Measurements from ENCODE around the gene SCN11A. TPM values are rescaled to one million over a fixed set of nuclear protein-coding genes. Genes with fewer than 3 reads are reported as not detected.

Gene SCN11A
- total RNA-seq, 1 experiment from 2014 or later: 0.13 TPM

DNA sequence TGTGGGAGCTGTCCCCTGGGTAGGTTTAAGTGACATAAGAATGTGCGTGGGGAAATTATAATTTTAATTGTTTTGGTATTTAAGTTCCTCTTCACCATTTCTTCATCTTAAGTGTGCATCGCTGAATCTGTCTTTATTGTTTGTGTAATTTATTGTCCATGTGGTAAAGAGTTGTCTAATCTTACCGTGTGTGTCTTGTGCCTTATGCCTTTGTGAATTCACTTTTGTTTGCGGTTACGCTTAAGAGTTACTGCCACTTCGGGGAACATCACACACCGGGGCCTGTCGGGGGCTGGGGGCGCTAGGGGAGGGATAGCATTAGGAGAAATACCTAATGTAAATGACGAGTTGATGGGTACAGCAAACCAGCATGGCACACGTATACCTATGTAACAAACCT lies 839 bp upstream of the SCN11A start:
- ATAC-seq: no peak
- POLR2A ChIA-PET: no interaction called here
- H3K27ac Mint-ChIP-seq: peak overlapping the region; percentile 96
- H3K4me3 Mint-ChIP-seq: peak overlapping the region; percentile 96
- CTCF ChIA-PET: interaction anchor here (1.1 kb wide), 1 partner anchor 236 kb away, joined by 3 read pairs; no protein-coding TSS in a partner anchor
- no peak for DNase-seq (ENCODE audit: low spot score)
- peaks cover 13% of the 10 kb centered on the region for H3K4me1 Mint-ChIP-seq
- no peaks in the 10 kb centered on the region for H3K36me3 Mint-ChIP-seq
- no peaks in the 10 kb centered on the region for H3K9me3 Mint-ChIP-seq
- peaks cover 3% of the 10 kb centered on the region; the same call in 1 of the 2 replicates for H3K27me3 Mint-ChIP-seq (ENCODE audit: low read depth)
- TF ChIP-seq ZNF671 (CRISPR knock-in tag; IDR thresholded peaks at IDR 0.05) (no peak), ZNF423 (CRISPR knock-in tag; IDR thresholded peaks at IDR 0.05) (no peak), RORB (CRISPR knock-in tag; IDR thresholded peaks at IDR 0.05) (no peak), ZNF138 (CRISPR knock-in tag; conservative IDR thresholded peaks at IDR 0.05) (no peak), CREB1 (CRISPR knock-in tag; IDR thresholded peaks at IDR 0.05) (no peak), SP1 (CRISPR knock-in tag; conservative IDR thresholded peaks at IDR 0.05) (no peak), ZNF232 (CRISPR knock-in tag; IDR thresholded peaks at IDR 0.05) (no peak)
- TF ChIP-seq, protein P1, sequence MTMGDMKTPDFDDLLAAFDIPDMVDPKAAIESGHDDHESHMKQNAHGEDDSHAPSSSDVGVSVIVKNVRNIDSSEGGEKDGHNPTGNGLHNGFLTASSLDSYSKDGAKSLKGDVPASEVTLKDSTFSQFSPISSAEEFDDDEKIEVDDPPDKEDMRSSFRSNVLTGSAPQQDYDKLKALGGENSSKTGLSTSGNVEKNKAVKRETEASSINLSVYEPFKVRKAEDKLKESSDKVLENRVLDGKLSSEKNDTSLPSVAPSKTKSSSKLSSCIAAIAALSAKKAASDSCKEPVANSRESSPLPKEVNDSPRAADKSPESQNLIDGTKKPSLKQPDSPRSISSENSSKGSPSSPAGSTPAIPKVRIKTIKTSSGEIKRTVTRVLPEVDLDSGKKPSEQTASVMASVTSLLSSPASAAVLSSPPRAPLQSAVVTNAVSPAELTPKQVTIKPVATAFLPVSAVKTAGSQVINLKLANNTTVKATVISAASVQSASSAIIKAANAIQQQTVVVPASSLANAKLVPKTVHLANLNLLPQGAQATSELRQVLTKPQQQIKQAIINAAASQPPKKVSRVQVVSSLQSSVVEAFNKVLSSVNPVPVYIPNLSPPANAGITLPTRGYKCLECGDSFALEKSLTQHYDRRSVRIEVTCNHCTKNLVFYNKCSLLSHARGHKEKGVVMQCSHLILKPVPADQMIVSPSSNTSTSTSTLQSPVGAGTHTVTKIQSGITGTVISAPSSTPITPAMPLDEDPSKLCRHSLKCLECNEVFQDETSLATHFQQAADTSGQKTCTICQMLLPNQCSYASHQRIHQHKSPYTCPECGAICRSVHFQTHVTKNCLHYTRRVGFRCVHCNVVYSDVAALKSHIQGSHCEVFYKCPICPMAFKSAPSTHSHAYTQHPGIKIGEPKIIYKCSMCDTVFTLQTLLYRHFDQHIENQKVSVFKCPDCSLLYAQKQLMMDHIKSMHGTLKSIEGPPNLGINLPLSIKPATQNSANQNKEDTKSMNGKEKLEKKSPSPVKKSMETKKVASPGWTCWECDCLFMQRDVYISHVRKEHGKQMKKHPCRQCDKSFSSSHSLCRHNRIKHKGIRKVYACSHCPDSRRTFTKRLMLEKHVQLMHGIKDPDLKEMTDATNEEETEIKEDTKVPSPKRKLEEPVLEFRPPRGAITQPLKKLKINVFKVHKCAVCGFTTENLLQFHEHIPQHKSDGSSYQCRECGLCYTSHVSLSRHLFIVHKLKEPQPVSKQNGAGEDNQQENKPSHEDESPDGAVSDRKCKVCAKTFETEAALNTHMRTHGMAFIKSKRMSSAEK (CRISPR knock-in tag; IDR thresholded peaks at IDR 0.05; ENCODE audit: borderline replicate concordance): no peak
- TF ChIP-seq, protein P2, sequence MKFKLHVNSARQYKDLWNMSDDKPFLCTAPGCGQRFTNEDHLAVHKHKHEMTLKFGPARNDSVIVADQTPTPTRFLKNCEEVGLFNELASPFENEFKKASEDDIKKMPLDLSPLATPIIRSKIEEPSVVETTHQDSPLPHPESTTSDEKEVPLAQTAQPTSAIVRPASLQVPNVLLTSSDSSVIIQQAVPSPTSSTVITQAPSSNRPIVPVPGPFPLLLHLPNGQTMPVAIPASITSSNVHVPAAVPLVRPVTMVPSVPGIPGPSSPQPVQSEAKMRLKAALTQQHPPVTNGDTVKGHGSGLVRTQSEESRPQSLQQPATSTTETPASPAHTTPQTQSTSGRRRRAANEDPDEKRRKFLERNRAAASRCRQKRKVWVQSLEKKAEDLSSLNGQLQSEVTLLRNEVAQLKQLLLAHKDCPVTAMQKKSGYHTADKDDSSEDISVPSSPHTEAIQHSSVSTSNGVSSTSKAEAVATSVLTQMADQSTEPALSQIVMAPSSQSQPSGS (CRISPR knock-in tag; IDR thresholded peaks at IDR 0.05; ENCODE audit: borderline replicate concordance, low read depth): no peak
- TF ChIP-seq, protein P3, sequence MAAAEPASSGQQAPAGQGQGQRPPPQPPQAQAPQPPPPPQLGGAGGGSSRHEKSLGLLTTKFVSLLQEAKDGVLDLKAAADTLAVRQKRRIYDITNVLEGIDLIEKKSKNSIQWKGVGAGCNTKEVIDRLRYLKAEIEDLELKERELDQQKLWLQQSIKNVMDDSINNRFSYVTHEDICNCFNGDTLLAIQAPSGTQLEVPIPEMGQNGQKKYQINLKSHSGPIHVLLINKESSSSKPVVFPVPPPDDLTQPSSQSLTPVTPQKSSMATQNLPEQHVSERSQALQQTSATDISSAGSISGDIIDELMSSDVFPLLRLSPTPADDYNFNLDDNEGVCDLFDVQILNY (CRISPR knock-in tag; IDR thresholded peaks at IDR 0.05): no peak
- TF ChIP-seq, protein P4, sequence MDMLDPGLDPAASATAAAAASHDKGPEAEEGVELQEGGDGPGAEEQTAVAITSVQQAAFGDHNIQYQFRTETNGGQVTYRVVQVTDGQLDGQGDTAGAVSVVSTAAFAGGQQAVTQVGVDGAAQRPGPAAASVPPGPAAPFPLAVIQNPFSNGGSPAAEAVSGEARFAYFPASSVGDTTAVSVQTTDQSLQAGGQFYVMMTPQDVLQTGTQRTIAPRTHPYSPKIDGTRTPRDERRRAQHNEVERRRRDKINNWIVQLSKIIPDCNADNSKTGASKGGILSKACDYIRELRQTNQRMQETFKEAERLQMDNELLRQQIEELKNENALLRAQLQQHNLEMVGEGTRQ (CRISPR knock-in tag; IDR thresholded peaks at IDR 0.05): no peak
- TF ChIP-seq, protein P5, sequence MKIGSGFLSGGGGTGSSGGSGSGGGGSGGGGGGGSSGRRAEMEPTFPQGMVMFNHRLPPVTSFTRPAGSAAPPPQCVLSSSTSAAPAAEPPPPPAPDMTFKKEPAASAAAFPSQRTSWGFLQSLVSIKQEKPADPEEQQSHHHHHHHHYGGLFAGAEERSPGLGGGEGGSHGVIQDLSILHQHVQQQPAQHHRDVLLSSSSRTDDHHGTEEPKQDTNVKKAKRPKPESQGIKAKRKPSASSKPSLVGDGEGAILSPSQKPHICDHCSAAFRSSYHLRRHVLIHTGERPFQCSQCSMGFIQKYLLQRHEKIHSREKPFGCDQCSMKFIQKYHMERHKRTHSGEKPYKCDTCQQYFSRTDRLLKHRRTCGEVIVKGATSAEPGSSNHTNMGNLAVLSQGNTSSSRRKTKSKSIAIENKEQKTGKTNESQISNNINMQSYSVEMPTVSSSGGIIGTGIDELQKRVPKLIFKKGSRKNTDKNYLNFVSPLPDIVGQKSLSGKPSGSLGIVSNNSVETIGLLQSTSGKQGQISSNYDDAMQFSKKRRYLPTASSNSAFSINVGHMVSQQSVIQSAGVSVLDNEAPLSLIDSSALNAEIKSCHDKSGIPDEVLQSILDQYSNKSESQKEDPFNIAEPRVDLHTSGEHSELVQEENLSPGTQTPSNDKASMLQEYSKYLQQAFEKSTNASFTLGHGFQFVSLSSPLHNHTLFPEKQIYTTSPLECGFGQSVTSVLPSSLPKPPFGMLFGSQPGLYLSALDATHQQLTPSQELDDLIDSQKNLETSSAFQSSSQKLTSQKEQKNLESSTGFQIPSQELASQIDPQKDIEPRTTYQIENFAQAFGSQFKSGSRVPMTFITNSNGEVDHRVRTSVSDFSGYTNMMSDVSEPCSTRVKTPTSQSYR (CRISPR knock-in tag; IDR thresholded peaks at IDR 0.05): no peak
- TF ChIP-seq, protein P6, sequence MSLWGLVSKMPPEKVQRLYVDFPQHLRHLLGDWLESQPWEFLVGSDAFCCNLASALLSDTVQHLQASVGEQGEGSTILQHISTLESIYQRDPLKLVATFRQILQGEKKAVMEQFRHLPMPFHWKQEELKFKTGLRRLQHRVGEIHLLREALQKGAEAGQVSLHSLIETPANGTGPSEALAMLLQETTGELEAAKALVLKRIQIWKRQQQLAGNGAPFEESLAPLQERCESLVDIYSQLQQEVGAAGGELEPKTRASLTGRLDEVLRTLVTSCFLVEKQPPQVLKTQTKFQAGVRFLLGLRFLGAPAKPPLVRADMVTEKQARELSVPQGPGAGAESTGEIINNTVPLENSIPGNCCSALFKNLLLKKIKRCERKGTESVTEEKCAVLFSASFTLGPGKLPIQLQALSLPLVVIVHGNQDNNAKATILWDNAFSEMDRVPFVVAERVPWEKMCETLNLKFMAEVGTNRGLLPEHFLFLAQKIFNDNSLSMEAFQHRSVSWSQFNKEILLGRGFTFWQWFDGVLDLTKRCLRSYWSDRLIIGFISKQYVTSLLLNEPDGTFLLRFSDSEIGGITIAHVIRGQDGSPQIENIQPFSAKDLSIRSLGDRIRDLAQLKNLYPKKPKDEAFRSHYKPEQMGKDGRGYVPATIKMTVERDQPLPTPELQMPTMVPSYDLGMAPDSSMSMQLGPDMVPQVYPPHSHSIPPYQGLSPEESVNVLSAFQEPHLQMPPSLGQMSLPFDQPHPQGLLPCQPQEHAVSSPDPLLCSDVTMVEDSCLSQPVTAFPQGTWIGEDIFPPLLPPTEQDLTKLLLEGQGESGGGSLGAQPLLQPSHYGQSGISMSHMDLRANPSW (CRISPR knock-in tag; conservative IDR thresholded peaks at IDR 0.05; ENCODE audit: low read depth): no peak
- TF ChIP-seq, protein P7, sequence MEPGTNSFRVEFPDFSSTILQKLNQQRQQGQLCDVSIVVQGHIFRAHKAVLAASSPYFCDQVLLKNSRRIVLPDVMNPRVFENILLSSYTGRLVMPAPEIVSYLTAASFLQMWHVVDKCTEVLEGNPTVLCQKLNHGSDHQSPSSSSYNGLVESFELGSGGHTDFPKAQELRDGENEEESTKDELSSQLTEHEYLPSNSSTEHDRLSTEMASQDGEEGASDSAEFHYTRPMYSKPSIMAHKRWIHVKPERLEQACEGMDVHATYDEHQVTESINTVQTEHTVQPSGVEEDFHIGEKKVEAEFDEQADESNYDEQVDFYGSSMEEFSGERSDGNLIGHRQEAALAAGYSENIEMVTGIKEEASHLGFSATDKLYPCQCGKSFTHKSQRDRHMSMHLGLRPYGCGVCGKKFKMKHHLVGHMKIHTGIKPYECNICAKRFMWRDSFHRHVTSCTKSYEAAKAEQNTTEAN (CRISPR knock-in tag; IDR thresholded peaks at IDR 0.05): no peak
- TF ChIP-seq, protein P8, sequence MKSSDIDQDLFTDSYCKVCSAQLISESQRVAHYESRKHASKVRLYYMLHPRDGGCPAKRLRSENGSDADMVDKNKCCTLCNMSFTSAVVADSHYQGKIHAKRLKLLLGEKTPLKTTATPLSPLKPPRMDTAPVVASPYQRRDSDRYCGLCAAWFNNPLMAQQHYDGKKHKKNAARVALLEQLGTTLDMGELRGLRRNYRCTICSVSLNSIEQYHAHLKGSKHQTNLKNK (CRISPR knock-in tag; IDR thresholded peaks at IDR 0.05): no peak
- TF ChIP-seq, protein P9, sequence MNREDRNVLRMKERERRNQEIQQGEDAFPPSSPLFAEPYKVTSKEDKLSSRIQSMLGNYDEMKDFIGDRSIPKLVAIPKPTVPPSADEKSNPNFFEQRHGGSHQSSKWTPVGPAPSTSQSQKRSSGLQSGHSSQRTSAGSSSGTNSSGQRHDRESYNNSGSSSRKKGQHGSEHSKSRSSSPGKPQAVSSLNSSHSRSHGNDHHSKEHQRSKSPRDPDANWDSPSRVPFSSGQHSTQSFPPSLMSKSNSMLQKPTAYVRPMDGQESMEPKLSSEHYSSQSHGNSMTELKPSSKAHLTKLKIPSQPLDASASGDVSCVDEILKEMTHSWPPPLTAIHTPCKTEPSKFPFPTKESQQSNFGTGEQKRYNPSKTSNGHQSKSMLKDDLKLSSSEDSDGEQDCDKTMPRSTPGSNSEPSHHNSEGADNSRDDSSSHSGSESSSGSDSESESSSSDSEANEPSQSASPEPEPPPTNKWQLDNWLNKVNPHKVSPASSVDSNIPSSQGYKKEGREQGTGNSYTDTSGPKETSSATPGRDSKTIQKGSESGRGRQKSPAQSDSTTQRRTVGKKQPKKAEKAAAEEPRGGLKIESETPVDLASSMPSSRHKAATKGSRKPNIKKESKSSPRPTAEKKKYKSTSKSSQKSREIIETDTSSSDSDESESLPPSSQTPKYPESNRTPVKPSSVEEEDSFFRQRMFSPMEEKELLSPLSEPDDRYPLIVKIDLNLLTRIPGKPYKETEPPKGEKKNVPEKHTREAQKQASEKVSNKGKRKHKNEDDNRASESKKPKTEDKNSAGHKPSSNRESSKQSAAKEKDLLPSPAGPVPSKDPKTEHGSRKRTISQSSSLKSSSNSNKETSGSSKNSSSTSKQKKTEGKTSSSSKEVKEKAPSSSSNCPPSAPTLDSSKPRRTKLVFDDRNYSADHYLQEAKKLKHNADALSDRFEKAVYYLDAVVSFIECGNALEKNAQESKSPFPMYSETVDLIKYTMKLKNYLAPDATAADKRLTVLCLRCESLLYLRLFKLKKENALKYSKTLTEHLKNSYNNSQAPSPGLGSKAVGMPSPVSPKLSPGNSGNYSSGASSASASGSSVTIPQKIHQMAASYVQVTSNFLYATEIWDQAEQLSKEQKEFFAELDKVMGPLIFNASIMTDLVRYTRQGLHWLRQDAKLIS (CRISPR knock-in tag; IDR thresholded peaks at IDR 0.05; ENCODE audit: borderline replicate concordance): no peak

Data from WTC11 (cell line).